ENCODE measurements around the gene ZNF532. TPM values are rescaled to one million over a fixed set of nuclear protein-coding genes. Genes with fewer than 3 reads are reported as not detected.

Gene ZNF532
- total and polyA plus RNA-seq, 9 of the 15 experiments (the other 6 are each of a cell fraction or from before 2014, with no cell fraction given): 0.42 TPM; not detected in 8

DNA sequence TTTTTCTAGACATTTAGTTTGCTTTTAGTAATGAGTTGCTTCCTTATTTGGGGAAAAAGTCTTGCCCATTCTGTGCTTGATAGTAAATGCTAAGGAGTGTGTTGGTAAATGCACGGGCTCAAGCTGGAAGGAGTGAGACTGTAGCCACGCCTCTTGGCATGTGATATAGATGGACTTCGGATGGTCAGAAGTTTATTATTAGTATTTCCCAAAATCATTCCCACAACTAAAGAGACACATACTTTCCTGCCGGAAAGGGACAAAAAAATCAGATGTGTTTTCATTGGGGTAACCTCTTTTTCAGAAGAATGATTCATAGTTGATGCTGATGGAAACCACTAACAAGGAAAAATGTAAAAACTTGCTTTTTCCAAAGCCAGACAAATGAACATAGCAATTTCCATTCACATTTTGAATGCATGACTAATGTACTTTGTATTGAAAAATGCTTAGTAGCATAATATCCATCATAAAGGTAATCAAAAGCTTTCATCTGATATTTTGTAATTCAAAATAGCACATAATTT, 133.2 kb downstream of the ZNF532 start (continued):
- TF ChIP-seq, protein P1, sequence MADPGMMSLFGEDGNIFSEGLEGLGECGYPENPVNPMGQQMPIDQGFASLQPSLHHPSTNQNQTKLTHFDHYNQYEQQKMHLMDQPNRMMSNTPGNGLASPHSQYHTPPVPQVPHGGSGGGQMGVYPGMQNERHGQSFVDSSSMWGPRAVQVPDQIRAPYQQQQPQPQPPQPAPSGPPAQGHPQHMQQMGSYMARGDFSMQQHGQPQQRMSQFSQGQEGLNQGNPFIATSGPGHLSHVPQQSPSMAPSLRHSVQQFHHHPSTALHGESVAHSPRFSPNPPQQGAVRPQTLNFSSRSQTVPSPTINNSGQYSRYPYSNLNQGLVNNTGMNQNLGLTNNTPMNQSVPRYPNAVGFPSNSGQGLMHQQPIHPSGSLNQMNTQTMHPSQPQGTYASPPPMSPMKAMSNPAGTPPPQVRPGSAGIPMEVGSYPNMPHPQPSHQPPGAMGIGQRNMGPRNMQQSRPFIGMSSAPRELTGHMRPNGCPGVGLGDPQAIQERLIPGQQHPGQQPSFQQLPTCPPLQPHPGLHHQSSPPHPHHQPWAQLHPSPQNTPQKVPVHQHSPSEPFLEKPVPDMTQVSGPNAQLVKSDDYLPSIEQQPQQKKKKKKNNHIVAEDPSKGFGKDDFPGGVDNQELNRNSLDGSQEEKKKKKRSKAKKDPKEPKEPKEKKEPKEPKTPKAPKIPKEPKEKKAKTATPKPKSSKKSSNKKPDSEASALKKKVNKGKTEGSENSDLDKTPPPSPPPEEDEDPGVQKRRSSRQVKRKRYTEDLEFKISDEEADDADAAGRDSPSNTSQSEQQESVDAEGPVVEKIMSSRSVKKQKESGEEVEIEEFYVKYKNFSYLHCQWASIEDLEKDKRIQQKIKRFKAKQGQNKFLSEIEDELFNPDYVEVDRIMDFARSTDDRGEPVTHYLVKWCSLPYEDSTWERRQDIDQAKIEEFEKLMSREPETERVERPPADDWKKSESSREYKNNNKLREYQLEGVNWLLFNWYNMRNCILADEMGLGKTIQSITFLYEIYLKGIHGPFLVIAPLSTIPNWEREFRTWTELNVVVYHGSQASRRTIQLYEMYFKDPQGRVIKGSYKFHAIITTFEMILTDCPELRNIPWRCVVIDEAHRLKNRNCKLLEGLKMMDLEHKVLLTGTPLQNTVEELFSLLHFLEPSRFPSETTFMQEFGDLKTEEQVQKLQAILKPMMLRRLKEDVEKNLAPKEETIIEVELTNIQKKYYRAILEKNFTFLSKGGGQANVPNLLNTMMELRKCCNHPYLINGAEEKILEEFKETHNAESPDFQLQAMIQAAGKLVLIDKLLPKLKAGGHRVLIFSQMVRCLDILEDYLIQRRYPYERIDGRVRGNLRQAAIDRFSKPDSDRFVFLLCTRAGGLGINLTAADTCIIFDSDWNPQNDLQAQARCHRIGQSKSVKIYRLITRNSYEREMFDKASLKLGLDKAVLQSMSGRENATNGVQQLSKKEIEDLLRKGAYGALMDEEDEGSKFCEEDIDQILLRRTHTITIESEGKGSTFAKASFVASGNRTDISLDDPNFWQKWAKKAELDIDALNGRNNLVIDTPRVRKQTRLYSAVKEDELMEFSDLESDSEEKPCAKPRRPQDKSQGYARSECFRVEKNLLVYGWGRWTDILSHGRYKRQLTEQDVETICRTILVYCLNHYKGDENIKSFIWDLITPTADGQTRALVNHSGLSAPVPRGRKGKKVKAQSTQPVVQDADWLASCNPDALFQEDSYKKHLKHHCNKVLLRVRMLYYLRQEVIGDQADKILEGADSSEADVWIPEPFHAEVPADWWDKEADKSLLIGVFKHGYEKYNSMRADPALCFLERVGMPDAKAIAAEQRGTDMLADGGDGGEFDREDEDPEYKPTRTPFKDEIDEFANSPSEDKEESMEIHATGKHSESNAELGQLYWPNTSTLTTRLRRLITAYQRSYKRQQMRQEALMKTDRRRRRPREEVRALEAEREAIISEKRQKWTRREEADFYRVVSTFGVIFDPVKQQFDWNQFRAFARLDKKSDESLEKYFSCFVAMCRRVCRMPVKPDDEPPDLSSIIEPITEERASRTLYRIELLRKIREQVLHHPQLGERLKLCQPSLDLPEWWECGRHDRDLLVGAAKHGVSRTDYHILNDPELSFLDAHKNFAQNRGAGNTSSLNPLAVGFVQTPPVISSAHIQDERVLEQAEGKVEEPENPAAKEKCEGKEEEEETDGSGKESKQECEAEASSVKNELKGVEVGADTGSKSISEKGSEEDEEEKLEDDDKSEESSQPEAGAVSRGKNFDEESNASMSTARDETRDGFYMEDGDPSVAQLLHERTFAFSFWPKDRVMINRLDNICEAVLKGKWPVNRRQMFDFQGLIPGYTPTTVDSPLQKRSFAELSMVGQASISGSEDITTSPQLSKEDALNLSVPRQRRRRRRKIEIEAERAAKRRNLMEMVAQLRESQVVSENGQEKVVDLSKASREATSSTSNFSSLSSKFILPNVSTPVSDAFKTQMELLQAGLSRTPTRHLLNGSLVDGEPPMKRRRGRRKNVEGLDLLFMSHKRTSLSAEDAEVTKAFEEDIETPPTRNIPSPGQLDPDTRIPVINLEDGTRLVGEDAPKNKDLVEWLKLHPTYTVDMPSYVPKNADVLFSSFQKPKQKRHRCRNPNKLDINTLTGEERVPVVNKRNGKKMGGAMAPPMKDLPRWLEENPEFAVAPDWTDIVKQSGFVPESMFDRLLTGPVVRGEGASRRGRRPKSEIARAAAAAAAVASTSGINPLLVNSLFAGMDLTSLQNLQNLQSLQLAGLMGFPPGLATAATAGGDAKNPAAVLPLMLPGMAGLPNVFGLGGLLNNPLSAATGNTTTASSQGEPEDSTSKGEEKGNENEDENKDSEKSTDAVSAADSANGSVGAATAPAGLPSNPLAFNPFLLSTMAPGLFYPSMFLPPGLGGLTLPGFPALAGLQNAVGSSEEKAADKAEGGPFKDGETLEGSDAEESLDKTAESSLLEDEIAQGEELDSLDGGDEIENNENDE (IDR thresholded peaks at IDR 0.05; ENCODE audit: low read depth, low read length): no peak
- TF ChIP-seq NCOA2 (IDR thresholded peaks at IDR 0.05; ENCODE audit: partially characterized antibody in 2 of 2): no peak
- TF ChIP-seq ZNF76 (CRISPR knock-in tag; IDR thresholded peaks at IDR 0.05; ENCODE audit: borderline replicate concordance): no peak
- no peak for TF ChIP-seq PCBP1 (IDR thresholded peaks at IDR 0.05; ENCODE audit: low read depth, low read length, poor library complexity, severe bottlenecking)
- TF ChIP-seq ZC3H8 (IDR thresholded peaks at IDR 0.05): no peak
- TF ChIP-seq MAZ (CRISPR knock-in tag; conservative IDR thresholded peaks at IDR 0.05 in 1 of 2, IDR thresholded peaks at IDR 0.05 in 1 of 2): no peak
- no peak for TF ChIP-seq ETV6 (IDR thresholded peaks at IDR 0.05; ENCODE audit: borderline replicate concordance in 1 of 2, low read depth in 2 of 2, low read length in 1 of 2)
- no peak for TF ChIP-seq ETV6 (CRISPR knock-in tag; IDR thresholded peaks at IDR 0.05; ENCODE audit: borderline replicate concordance)
- no peak for TF ChIP-seq PRPF4 (IDR thresholded peaks at IDR 0.05; ENCODE audit: insufficient read depth, low read depth, low read length, poor library complexity, severe bottlenecking)
- TF ChIP-seq, protein P2, sequence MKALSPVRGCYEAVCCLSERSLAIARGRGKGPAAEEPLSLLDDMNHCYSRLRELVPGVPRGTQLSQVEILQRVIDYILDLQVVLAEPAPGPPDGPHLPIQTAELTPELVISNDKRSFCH (CRISPR knock-in tag; IDR thresholded peaks at IDR 0.05): no peak
- TF ChIP-seq, protein P2 (tag; IDR thresholded peaks at IDR 0.05): no peak
- no peak for TF ChIP-seq ZNF217 (CRISPR knock-in tag; IDR thresholded peaks at IDR 0.05)
- TF ChIP-seq, protein P3, sequence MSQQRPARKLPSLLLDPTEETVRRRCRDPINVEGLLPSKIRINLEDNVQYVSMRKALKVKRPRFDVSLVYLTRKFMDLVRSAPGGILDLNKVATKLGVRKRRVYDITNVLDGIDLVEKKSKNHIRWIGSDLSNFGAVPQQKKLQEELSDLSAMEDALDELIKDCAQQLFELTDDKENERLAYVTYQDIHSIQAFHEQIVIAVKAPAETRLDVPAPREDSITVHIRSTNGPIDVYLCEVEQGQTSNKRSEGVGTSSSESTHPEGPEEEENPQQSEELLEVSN (IDR thresholded peaks at IDR 0.05; ENCODE audit: borderline replicate concordance in 1 of 2, extremely low read depth in 1 of 2, insufficient read depth in 1 of 2, insufficient read length in 1 of 2, low read depth in 1 of 2, low read length in 1 of 2, poor library complexity in 1 of 2, severe bottlenecking in 1 of 2): no peak
- no peak for TF ChIP-seq GTF2E2 (tag; IDR thresholded peaks at IDR 0.05)
